Activated T-helper 1 cell treated with anti-CD3 and anti-CD28 coated beads, Interleukin-2, amount 50 U/mL, for 16 hours (primary cell): ENCODE measurements around the gene PIGL.
"Not testable (repeated sequence)": the region's sequence is repeated elsewhere in the genome, so short reads cannot be mapped to it uniquely, and the experiment has no call there.

ENCODE experiments used
- DNase-seq, 2 donors: peaks; one replicate each; pipeline ENCODE4 v3.0.0-alpha.2; 2020; ENCODE audit warnings: low read depth in 1 of 2, low spot score in 1 of 2

PIGL gene

GRCh38 chr17:16304830-16305229, 87.8 kb downstream of the PIGL start:
- no peak for DNase-seq

GRCh38 chr17:16306211-16306610, 89.2 kb downstream of the PIGL start:
- no peak for DNase-seq

GRCh38 chr17:16312061-16312460, 95.1 kb downstream of the PIGL start:
- DNase-seq, result not testable (repeated sequence)

- DNase-seq, result no peak
Observed at GRCh38 chr17:16313139-16314090, 96.4 kb downstream of the PIGL start.

GRCh38 chr17:16314189-16314588, 97.2 kb downstream of the PIGL start:
- no peak for DNase-seq

GRCh38 chr17:16314859-16315258, 97.8 kb downstream of the PIGL start:
- no peak for DNase-seq

- no peak for DNase-seq
Observed at GRCh38 chr17:16319969-16320368, 103.0 kb downstream of the PIGL start.

GRCh38 chr17:16322636-16323035, 105.6 kb downstream of the PIGL start:
- DNase-seq, result no peak

GRCh38 chr17:16325964-16326363, 109.0 kb downstream of the PIGL start:
- DNase-seq, result no peak

GRCh38 chr17:16327018-16327417, 110.0 kb downstream of the PIGL start:
- no peak for DNase-seq

GRCh38 chr17:16328997-16329396, 112.0 kb downstream of the PIGL start:
- no peak for DNase-seq

- no peak for DNase-seq
Observed at GRCh38 chr17:16329519-16330271, 112.7 kb downstream of the PIGL start.

- DNase-seq, result no peak
Observed at GRCh38 chr17:16338391-16338790, 121.4 kb downstream of the PIGL start.

GRCh38 chr17:16339402-16339801, 122.4 kb downstream of the PIGL start:
- DNase-seq, result no peak

GRCh38 chr17:16339959-16340358, 122.9 kb downstream of the PIGL start:
- no peak for DNase-seq

GRCh38 chr17:16342979-16343378, 126.0 kb downstream of the PIGL start:
- no peak for DNase-seq

- DNase-seq, result no peak
Observed at GRCh38 chr17:16343569-16343968, 126.6 kb downstream of the PIGL start.

- DNase-seq, result no peak
Observed at GRCh38 chr17:16345565-16345964, 128.6 kb downstream of the PIGL start.

- DNase-seq, result no peak
Observed at GRCh38 chr17:16346721-16347271, 129.8 kb downstream of the PIGL start.

- DNase-seq, result no peak
Observed at GRCh38 chr17:16348586-16348985, 131.6 kb downstream of the PIGL start.

- DNase-seq, result no peak
Observed at GRCh38 chr17:16349431-16349830, 132.4 kb downstream of the PIGL start.

- no peak for DNase-seq
Observed at GRCh38 chr17:16351831-16352230, 134.8 kb downstream of the PIGL start.
